PC-9 (cell line): ENCODE measurements around the gene CDH16. TPM values are rescaled to one million over a fixed set of nuclear protein-coding genes. Genes with fewer than 3 reads are reported as not detected.

Source experiments
- BruUV-seq: library from RNA; stranded (reverse); fragments of 400-500 nt; replicated peaks from 2 replicates; lab custom pipeline; 2021; lab: Mats Ljungman, UMichigan
- CTCF ChIA-PET: fragments of 300-600 bp; sonication (Branson Sonifier 250); formaldehyde crosslinking; loops from one replicate; lab custom pipeline; 2022; ENCODE audit warnings: antibody characterized with exemption; lab: Charles Lee
- POLR2A ChIA-PET: fragments of 300-600 bp; sonication (Branson Sonifier 250); formaldehyde crosslinking; loops from one replicate; lab custom pipeline; 2022; ENCODE audit warnings: antibody characterized with exemption; ENCODE audit not compliant: unreplicated experiment; lab: Charles Lee
- DNase-seq, 2 experiments: peaks; one replicate each; pipeline versions ENCODE4 v3.0.0 to v3.0.0-alpha.2; 2015 to 2022; ENCODE audit warnings: mixed read lengths in 1 of 2
- H2AFZ ChIP-seq: fragments of 200-600 bp; sonication (generic); 2 replicates; pipeline ENCODE4 v1.8.1; 2017; ENCODE audit warnings: antibody characterized with exemption
- H3F3A ChIP-seq: fragments of 200-600 bp; sonication (generic); 2 replicates; pipeline ENCODE4 v1.8.1; 2017; ENCODE audit warnings: antibody characterized with exemption, mild to moderate bottlenecking, low read depth; ENCODE audit not compliant: insufficient read depth
- H3K27ac ChIP-seq: fragments of 200-600 bp; sonication (generic); 2 replicates; pipeline ENCODE4 v1.6.1; 2016; ENCODE audit warnings: mixed run types
- H3K27me3 ChIP-seq: fragments of 200-600 bp; sonication (generic); 2 replicates; pipeline ENCODE4 v1.6.1; 2016; ENCODE audit warnings: low read depth, mixed run types; ENCODE audit not compliant: insufficient read depth
- H3K36me3 ChIP-seq: fragments of 200-600 bp; sonication (generic); 2 replicates; pipeline ENCODE4 v1.6.1; 2016; ENCODE audit warnings: low read depth, mixed run types
- H3K4me1 ChIP-seq: fragments of 200-600 bp; sonication (generic); replicated peaks from 2 replicates; pipeline ENCODE4 v1.6.1; 2016; ENCODE audit warnings: mixed run types; ENCODE audit not compliant: insufficient read depth
- H3K4me2 ChIP-seq: fragments of 200-600 bp; sonication (generic); 2 replicates; pipeline ENCODE4 v1.6.1; 2017; ENCODE audit warnings: mixed run types
- H3K4me3 ChIP-seq: fragments of 200-600 bp; sonication (generic); 2 replicates; pipeline ENCODE4 v1.6.1; 2016; ENCODE audit warnings: mixed run types
- H3K79me2 ChIP-seq: fragments of 200-600 bp; sonication (generic); 2 replicates; pipeline ENCODE4 v1.6.1; 2017; ENCODE audit warnings: low read depth, mixed run types
- H3K9me2 ChIP-seq: fragments of 200-600 bp; sonication (generic); 2 replicates; pipeline ENCODE4 v1.8.1; 2017; ENCODE audit warnings: mild to moderate bottlenecking; ENCODE audit not compliant: insufficient read depth
- H3K9me3 ChIP-seq: fragments of 200-600 bp; sonication (generic); 2 replicates; pipeline ENCODE4 v1.8.1; 2016; ENCODE audit warnings: low read depth; ENCODE audit not compliant: insufficient read depth
- H4K20me1 ChIP-seq: fragments of 200-600 bp; sonication (generic); 2 replicates; pipeline ENCODE4 v1.8.1; 2017; ENCODE audit not compliant: insufficient read depth
- EZH2 ChIP-seq: fragments of 200-600 bp; sonication (generic); IDR thresholded peaks from 2 replicates; pipeline ENCODE4 v1.8.0; 2017; ENCODE audit warnings: antibody characterized with exemption, low read depth
- intact Hi-C: fragments of 100-400 bp; cut with micrococcal nuclease; formaldehyde crosslinking; loops from one replicate; pipeline ENCODE4 v1.10.0; 2022; ENCODE audit not compliant: unreplicated experiment
- total RNA-seq: library from RNA; stranded (reverse); gene quantifications from 2 replicates; pipeline ENCODE4 v1.2.3, GENCODE V29; 2021
- TF ChIP-seq, protein P1 (sequence below): fragments of 200-600 bp; sonication (generic); conservative IDR thresholded peaks from 2 replicates; pipeline ENCODE4 v1.6.1; 2017; ENCODE audit warnings: mixed run types, antibody characterized with exemption, mild to moderate bottlenecking, moderate library complexity

The CDH16 gene
- total RNA-seq, 1 experiment from 2014 or later: not detected

DNA sequence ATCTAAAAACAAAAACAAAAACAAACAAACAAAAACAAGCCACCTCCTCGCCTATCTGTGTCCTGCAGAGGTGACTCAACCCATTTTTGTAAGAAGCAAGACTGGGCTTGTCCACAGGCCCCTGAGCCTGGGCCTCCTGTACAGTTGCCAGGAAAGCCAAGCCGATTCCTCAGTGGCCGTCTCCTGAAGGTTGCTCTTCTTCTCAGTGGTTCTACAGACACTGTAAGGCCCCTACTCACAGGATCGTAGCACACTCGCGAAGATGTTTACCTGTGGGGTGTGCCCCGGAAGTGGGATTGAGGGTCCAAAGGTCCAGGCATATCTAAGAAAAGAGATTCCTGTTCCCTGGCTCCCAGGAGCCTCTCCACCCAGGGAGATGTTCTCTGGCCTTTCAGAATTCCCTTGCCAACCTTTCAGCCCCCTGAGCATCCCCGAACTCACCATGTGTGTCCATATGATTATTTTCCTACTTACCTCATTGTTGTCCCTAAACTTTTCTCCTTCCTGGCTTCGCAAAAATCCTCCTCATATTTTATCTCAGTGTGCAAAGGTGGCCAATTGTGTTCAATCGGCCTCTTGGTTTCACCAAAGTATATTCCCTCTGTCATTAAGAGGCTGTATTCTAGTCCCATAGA lies 34.9 kb upstream of the CDH16 start:
- no peaks in the 10 kb centered on the region for H3K9me2 ChIP-seq
- no peak overlapping the region for H3K27ac ChIP-seq
- no peaks in the 10 kb centered on the region for H3K27me3 ChIP-seq
- H3K9me3 ChIP-seq: no peaks in the 10 kb centered on the region
- no peaks in the 10 kb centered on the region for H4K20me1 ChIP-seq
- H3K4me1 ChIP-seq: no peaks in the 10 kb centered on the region
- DNase-seq: no peak
- ChIA-PET POLR2A (interaction anchor here (0.5 kb wide), 1 partner anchor 150 kb away, joined by 4 read pairs; no protein-coding TSS in a partner anchor), CTCF (interaction anchor here (0.7 to 1.3 kb wide), 5 partner anchors 36 to 245 kb away, joined by 3 to 9 read pairs (median 6); no protein-coding TSS in a partner anchor)
- no peaks in the 10 kb centered on the region for H3K79me2 ChIP-seq
- H3K4me2 ChIP-seq: no peak overlapping the region
- no peak overlapping the region for H3K4me3 ChIP-seq
- no peak overlapping the region for H2AFZ ChIP-seq
- TF ChIP-seq EZH2: no peak
- TF ChIP-seq, protein P1, sequence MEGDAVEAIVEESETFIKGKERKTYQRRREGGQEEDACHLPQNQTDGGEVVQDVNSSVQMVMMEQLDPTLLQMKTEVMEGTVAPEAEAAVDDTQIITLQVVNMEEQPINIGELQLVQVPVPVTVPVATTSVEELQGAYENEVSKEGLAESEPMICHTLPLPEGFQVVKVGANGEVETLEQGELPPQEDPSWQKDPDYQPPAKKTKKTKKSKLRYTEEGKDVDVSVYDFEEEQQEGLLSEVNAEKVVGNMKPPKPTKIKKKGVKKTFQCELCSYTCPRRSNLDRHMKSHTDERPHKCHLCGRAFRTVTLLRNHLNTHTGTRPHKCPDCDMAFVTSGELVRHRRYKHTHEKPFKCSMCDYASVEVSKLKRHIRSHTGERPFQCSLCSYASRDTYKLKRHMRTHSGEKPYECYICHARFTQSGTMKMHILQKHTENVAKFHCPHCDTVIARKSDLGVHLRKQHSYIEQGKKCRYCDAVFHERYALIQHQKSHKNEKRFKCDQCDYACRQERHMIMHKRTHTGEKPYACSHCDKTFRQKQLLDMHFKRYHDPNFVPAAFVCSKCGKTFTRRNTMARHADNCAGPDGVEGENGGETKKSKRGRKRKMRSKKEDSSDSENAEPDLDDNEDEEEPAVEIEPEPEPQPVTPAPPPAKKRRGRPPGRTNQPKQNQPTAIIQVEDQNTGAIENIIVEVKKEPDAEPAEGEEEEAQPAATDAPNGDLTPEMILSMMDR: no peak
- no peaks in the 10 kb centered on the region for H3K36me3 ChIP-seq
- no TSS peak for BruUV-seq
- intact Hi-C loops: loop anchor here (1.0 to 2.0 kb wide), 3 partner anchors 58 to 511 kb away; no protein-coding TSS in a partner anchor
- no peaks in the 10 kb centered on the region for H3F3A ChIP-seq

DNA sequence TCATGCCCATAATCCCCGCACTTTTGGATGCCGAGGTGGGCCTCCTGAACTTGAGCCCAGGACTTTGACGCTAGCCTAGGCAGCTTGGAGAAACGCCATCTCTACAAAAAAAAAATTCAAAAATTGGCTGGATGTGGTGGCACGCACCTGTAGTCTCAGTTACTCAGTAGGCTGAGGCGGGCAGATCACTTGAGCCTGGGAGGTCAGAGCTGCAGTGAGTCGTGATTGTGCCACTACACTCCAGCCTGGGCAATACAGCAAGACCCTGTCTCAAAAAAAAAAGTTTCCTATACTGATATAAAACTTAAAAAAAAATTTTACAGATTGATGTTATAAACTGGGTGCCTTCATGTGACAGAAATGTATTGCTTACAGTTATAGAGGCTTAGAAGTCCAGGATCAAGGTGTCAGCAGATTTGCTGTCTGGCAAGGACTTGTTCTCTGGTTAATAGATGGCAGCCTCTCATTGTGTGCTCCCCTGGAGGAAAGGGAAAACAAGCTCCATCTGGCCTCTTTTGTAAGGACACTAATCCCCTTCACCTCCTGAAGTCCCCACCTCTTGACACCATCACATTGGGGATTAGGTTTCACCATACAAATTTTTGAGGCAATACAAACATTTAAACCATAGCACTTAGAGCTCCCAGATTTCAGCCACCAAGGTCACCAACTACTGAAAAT lies 33.9 kb upstream of the CDH16 start:
- no peak for TF ChIP-seq EZH2
- TF ChIP-seq, protein P1: no peak
- Histone ChIP-seq H4K20me1 (no peaks in the 10 kb centered on the region), H3K4me2 (no peak overlapping the region), H3F3A (peaks cover under 1% of the 10 kb centered on the region; the same call in 1 of the 2 replicates), H3K4me1 (no peaks in the 10 kb centered on the region), H3K36me3 (no peaks in the 10 kb centered on the region), H3K9me3 (no peaks in the 10 kb centered on the region), H3K27ac (no peak overlapping the region), H3K79me2 (no peaks in the 10 kb centered on the region), H2AFZ (no peak overlapping the region), H3K9me2 (no peaks in the 10 kb centered on the region), H3K4me3 (no peak overlapping the region), H3K27me3 (no peaks in the 10 kb centered on the region)
- intact Hi-C loops: no loop called here
- ChIA-PET CTCF (interaction anchor here (0.6 to 1.3 kb wide), 3 partner anchors 200 to 747 kb away, joined by 3 read pairs; no protein-coding TSS in a partner anchor), POLR2A (no interaction called here)
- no peak for DNase-seq
- no TSS peak for BruUV-seq

DNA sequence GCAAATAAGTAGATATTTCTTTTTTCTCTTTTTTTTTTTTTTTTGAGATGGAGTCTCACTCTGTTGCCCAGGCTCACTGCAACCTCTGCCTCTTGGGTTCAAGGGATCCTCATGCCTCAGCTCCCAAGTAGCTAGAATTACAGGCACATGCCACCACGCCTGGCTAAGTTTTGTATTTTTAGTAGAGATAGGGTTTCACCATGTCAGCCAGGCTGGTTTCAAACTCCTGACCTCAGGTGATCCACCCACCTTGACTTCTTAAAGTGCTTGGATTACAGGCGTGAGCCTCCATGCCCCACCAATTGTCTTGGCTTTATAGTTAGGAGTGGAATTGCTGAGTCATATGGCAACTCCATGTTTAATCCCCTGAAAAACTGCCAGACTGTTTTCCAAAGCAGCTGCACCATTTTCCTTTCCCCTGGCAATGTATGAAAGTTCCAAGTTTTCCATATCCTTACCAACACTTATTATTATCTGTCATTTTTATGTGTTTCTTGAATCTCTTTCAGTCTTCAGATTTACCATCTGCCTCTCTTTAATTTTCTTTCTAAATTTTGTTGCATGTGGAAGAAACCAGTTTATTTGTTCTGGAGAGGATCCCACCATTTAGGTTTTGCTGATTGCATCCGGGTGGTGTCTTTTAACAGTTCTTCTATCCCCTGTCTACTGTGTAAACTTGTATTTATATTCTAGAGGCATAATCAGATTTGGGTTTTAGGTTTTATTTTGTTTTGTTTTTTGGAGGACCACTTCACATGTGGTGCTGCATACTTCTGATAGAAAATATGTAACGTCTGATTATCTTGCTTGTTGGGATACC lies 32.5 kb upstream of the CDH16 start:
- Histone ChIP-seq H3K4me1 (no peaks in the 10 kb centered on the region), H3K27ac (no peak overlapping the region), H3K4me2 (no peak overlapping the region), H3K79me2 (no peaks in the 10 kb centered on the region), H2AFZ (no peak overlapping the region), H3K27me3 (no peaks in the 10 kb centered on the region), H3K9me2 (no peaks in the 10 kb centered on the region), H4K20me1 (no peaks in the 10 kb centered on the region), H3K36me3 (no peaks in the 10 kb centered on the region), H3K9me3 (no peaks in the 10 kb centered on the region), H3K4me3 (no peak overlapping the region), H3F3A (peaks cover 10% of the 10 kb centered on the region; the same call in 1 of the 2 replicates)
- no TSS peak for BruUV-seq
- CTCF ChIA-PET: interaction anchor here (0.6 to 0.7 kb wide), 2 partner anchors 83 to 261 kb away, joined by 5 to 7 read pairs; no protein-coding TSS in a partner anchor
- intact Hi-C loops: no loop called here
- DNase-seq: no peak
- POLR2A ChIA-PET: no interaction called here
- TF ChIP-seq, protein P1: no peak
- TF ChIP-seq EZH2: no peak
